CD8-positive, alpha-beta memory T cell (primary cell): ENCODE data around the gene RARG. TPM values are rescaled to one million over a fixed set of nuclear protein-coding genes. Genes with fewer than 3 reads are reported as not detected.

Experiments
- CTCF ChIA-PET: fragments of 350-600 bp; sonication (Branson Sonifier 250); formaldehyde crosslinking; loops from one replicate; lab custom pipeline; 2021; ENCODE audit warnings: antibody characterized with exemption; lab: Charles Lee
- POLR2A ChIA-PET: fragments of 350-600 bp; sonication (Branson Sonifier 250); formaldehyde crosslinking; loops from one replicate; lab custom pipeline; 2021; ENCODE audit warnings: antibody characterized with exemption; lab: Charles Lee
- DNase-seq, 5 donors: peaks; one replicate each; pipeline versions ENCODE4 v3.0.0 to v3.0.0-alpha.2; 2020 to 2022; ENCODE audit warnings: mixed read lengths in 1 of 5
- H3K27ac ChIP-seq: one replicate; pipeline ENCODE4 v1.7.0; 2013; ENCODE audit warnings: low read depth, mild to moderate bottlenecking, low read length, moderate library complexity
- H3K27me3 ChIP-seq: 2 replicates; pipeline ENCODE4 v1.7.0; 2013; ENCODE audit warnings: low read length, mild to moderate bottlenecking; ENCODE audit not compliant: insufficient read depth, poor library complexity, severe bottlenecking
- H3K36me3 ChIP-seq: 2 replicates; pipeline ENCODE4 v1.7.0; 2013; ENCODE audit warnings: mild to moderate bottlenecking, low read length, moderate library complexity; ENCODE audit not compliant: insufficient read depth
- H3K4me1 ChIP-seq: 2 replicates; pipeline ENCODE4 v1.7.0; 2013; ENCODE audit warnings: mild to moderate bottlenecking, low read length, moderate library complexity; ENCODE audit not compliant: insufficient read depth
- H3K4me3 ChIP-seq: 2 replicates; pipeline ENCODE4 v1.7.0; 2013; ENCODE audit warnings: mild to moderate bottlenecking, low read length
- H3K9me3 ChIP-seq: 2 replicates; pipeline ENCODE4 v1.7.0; 2013; ENCODE audit warnings: mild to moderate bottlenecking, low read length
- H3K27ac Mint-ChIP-seq, 8 donors: one replicate each; pipeline ENCODE4 v1.8.0; 2020 to 2021; ENCODE audit warnings: mixed read lengths in 8 of 8, mild to moderate bottlenecking in 6 of 8, inconsistent platforms in 3 of 8, moderate library complexity in 3 of 8
- H3K27me3 Mint-ChIP-seq, 2 donors: one replicate each; pipeline ENCODE4 v1.8.0; 2020 to 2021; ENCODE audit warnings: mixed read lengths in 2 of 2, mild to moderate bottlenecking in 1 of 2, moderate library complexity in 1 of 2
- H3K36me3 Mint-ChIP-seq, 3 donors: one replicate each; pipeline ENCODE4 v1.8.0; 2020 to 2021; ENCODE audit warnings: mixed read lengths in 3 of 3, inconsistent platforms in 1 of 3, mild to moderate bottlenecking in 1 of 3
- H3K4me1 Mint-ChIP-seq, 3 donors: one replicate each; pipeline ENCODE4 v1.8.0; 2020 to 2021; ENCODE audit warnings: mixed read lengths in 3 of 3, inconsistent platforms in 1 of 3, mild to moderate bottlenecking in 1 of 3
- H3K4me3 Mint-ChIP-seq, 7 donors: one replicate each; pipeline ENCODE4 v1.8.0; 2020 to 2021; ENCODE audit warnings: mixed read lengths in 7 of 7, mild to moderate bottlenecking in 6 of 7, moderate library complexity in 4 of 7, inconsistent platforms in 2 of 7
- H3K9me3 Mint-ChIP-seq, 5 donors: one replicate each; pipeline ENCODE4 v1.8.0; 2020 to 2022; ENCODE audit warnings: mixed read lengths in 5 of 5, mild to moderate bottlenecking in 3 of 5, moderate library complexity in 2 of 5, inconsistent platforms in 1 of 5
- polyA plus RNA-seq: library from polyadenylated mRNA; unstranded; fragments of 300-500 nt; fragmentation: Illumina TruSeq; gene quantifications from one replicate; pipeline ENCODE4 v1.2.3, GENCODE V29; 2021
- total RNA-seq, 2 experiments: library from RNA; stranded (reverse); gene quantifications; one replicate each; pipeline ENCODE4 v1.2.3, GENCODE V29; 2021

Gene RARG
- total and polyA plus RNA-seq, 3 experiments from 2014 or later: 15.4 to 68.4 (median 67.0) TPM

- H3K36me3 ChIP-seq: peaks cover 37% of the 10 kb centered on the region
- Mint-ChIP-seq H3K4me3 (no peak overlapping the region), H3K4me1 (peaks cover 62 to 81% (median 64%) of the 10 kb centered on the region in 3 donors), H3K27ac (peak overlapping the region in 7 of 8 donors; percentile 63 to 96 (median 90)), H3K27me3 (no peaks in the 10 kb centered on the region), H3K36me3 (peaks cover 1 to 61% (median 11%) of the 10 kb centered on the region in 3 donors), H3K9me3 (no peaks in the 10 kb centered on the region)
- H3K27me3 ChIP-seq: no peaks in the 10 kb centered on the region
- no peak overlapping the region for H3K27ac ChIP-seq
- H3K9me3 ChIP-seq: no peaks in the 10 kb centered on the region
- no peak overlapping the region for H3K4me3 ChIP-seq
- POLR2A ChIA-PET: interaction anchor here (0.6 to 1.6 kb wide), 3 partner anchors 35 to 76 kb away, joined by 3 to 6 read pairs (median 4); no protein-coding TSS in a partner anchor
- CTCF ChIA-PET: interaction anchor here (0.8 to 13.9 kb wide), 21 partner anchors 10 to 147 kb away, joined by 3 to 192 read pairs (median 13); partner anchors contain the start of genes AAAS, CSAD, ESPL1 and PFDN5
- H3K4me1 ChIP-seq: peaks cover 60% of the 10 kb centered on the region
- no peak for DNase-seq
These were observed 19.1 kb downstream of the RARG start for GRCh38 chr12:53212931-53213330.

GRCh38 chr12:53211476-53212381 lies 20.3 kb downstream of the RARG start:
- Mint-ChIP-seq H3K4me3 (peak overlapping the region in 3 of 7 donors; percentile 41 to 81 (median 46)), H3K4me1 (peaks cover 59 to 81% (median 64%) of the 10 kb centered on the region in 3 donors), H3K9me3 (no peaks in the 10 kb centered on the region), H3K36me3 (peaks cover 1 to 64% (median 11%) of the 10 kb centered on the region in 3 donors), H3K27me3 (peaks cover 0 to under 1% of the 10 kb centered on the region in 2 donors), H3K27ac (peak overlapping the region in 7 of 8 donors; percentile 4 to 99 (median 57))
- Histone ChIP-seq H3K27me3 (no peaks in the 10 kb centered on the region), H3K27ac (no peak overlapping the region), H3K4me1 (peaks cover 57% of the 10 kb centered on the region), H3K36me3 (peaks cover 37% of the 10 kb centered on the region), H3K4me3 (no peak overlapping the region), H3K9me3 (no peaks in the 10 kb centered on the region)
- ChIA-PET POLR2A (interaction anchor here (0.7 kb wide), 1 partner anchor 109 kb away, joined by 3 read pairs; no protein-coding TSS in a partner anchor), CTCF (interaction anchor here (0.6 to 13.9 kb wide), 17 partner anchors 9 to 166 kb away, joined by 3 to 192 read pairs (median 8); partner anchors contain the start of genes AAAS, ESPL1, PFDN5 and SOAT2)
- DNase-seq: no peak

GRCh38 chr12:53210843-53211242 lies 21.2 kb downstream of the RARG start:
- H3K27me3 ChIP-seq: no peaks in the 10 kb centered on the region
- H3K27me3 Mint-ChIP-seq: peaks cover 0 to 1% of the 10 kb centered on the region in 2 donors
- H3K9me3 ChIP-seq: no peaks in the 10 kb centered on the region
- peaks cover 49% of the 10 kb centered on the region for H3K4me1 ChIP-seq
- peaks cover 59 to 81% (median 64%) of the 10 kb centered on the region in 3 donors for H3K4me1 Mint-ChIP-seq
- H3K27ac ChIP-seq: no peak overlapping the region
- ChIA-PET POLR2A (no interaction called here), CTCF (interaction anchor here (1.0 to 13.9 kb wide), 15 partner anchors 9 to 145 kb away, joined by 3 to 192 read pairs (median 8); partner anchors contain the start of genes AAAS, CSAD, ESPL1 and PFDN5)
- H3K36me3 ChIP-seq: peaks cover 37% of the 10 kb centered on the region
- DNase-seq: no peak
- H3K36me3 Mint-ChIP-seq: peaks cover 1 to 66% (median 8%) of the 10 kb centered on the region in 3 donors
- no peaks in the 10 kb centered on the region for H3K9me3 Mint-ChIP-seq
- no peak overlapping the region for H3K4me3 ChIP-seq
- H3K4me3 Mint-ChIP-seq: no peak overlapping the region
- H3K27ac Mint-ChIP-seq: peak overlapping the region in 4 of 8 donors; percentile 12 to 99 (median 65)

GRCh38 chr12:53208877-53209463 lies 23.0 kb downstream of the RARG start:
- Histone ChIP-seq H3K4me3 (peak overlapping the region; percentile 52), H3K36me3 (peaks cover 28% of the 10 kb centered on the region), H3K9me3 (no peaks in the 10 kb centered on the region), H3K27me3 (no peaks in the 10 kb centered on the region), H3K4me1 (peaks cover 60% of the 10 kb centered on the region), H3K27ac (peak overlapping the region; percentile 28)
- no peaks in the 10 kb centered on the region for H3K9me3 Mint-ChIP-seq
- DNase-seq: peak in 3 of 5 donors; percentile 42 to 55 (median 44)
- peaks cover 65 to 83% (median 71%) of the 10 kb centered on the region in 3 donors for H3K4me1 Mint-ChIP-seq
- peaks cover 0 to 1% of the 10 kb centered on the region in 2 donors for H3K27me3 Mint-ChIP-seq
- POLR2A ChIA-PET: interaction anchor here (0.9 to 3.9 kb wide), 4 partner anchors 11 to 292 kb away, joined by 3 to 25 read pairs (median 12); partner anchors contain the start of genes CSAD, TARBP2 and ZNF740
- CTCF ChIA-PET: interaction anchor here (0.8 to 13.9 kb wide), 17 partner anchors 9 to 143 kb away, joined by 3 to 192 read pairs (median 7); partner anchors contain the start of genes AAAS, CSAD, ESPL1 and PFDN5
- peak overlapping the region; percentile 60 to 88 (median 83) for H3K4me3 Mint-ChIP-seq
- H3K36me3 Mint-ChIP-seq: peaks cover 1 to 48% (median 6%) of the 10 kb centered on the region in 3 donors
- peak overlapping the region; percentile 84 to 99 (median 93) for H3K27ac Mint-ChIP-seq

- peak overlapping the region; percentile 60 to 88 (median 83) for H3K4me3 Mint-ChIP-seq
- no peaks in the 10 kb centered on the region for H3K9me3 Mint-ChIP-seq
- peaks cover 64 to 83% (median 71%) of the 10 kb centered on the region in 3 donors for H3K4me1 Mint-ChIP-seq
- Histone ChIP-seq H3K4me3 (peak overlapping the region; percentile 52), H3K36me3 (peaks cover 22% of the 10 kb centered on the region), H3K4me1 (peaks cover 60% of the 10 kb centered on the region), H3K9me3 (no peaks in the 10 kb centered on the region), H3K27me3 (no peaks in the 10 kb centered on the region), H3K27ac (no peak overlapping the region)
- CTCF ChIA-PET: interaction anchor here (0.8 to 13.9 kb wide), 17 partner anchors 8 to 144 kb away, joined by 3 to 192 read pairs (median 5); partner anchors contain the start of genes AAAS, CSAD, ESPL1 and PFDN5
- no peak for DNase-seq
- H3K27ac Mint-ChIP-seq: peak overlapping the region; percentile 84 to 99 (median 93)
- peaks cover 0 to 1% of the 10 kb centered on the region in 2 donors for H3K27me3 Mint-ChIP-seq
- POLR2A ChIA-PET: interaction anchor here (0.6 to 3.9 kb wide), 5 partner anchors 12 to 292 kb away, joined by 3 to 25 read pairs (median 4); partner anchors contain the start of genes CSAD, TARBP2 and ZNF740
- H3K36me3 Mint-ChIP-seq: peaks cover 1 to 47% (median 1%) of the 10 kb centered on the region in 3 donors
These were observed 23.6 kb downstream of the RARG start for GRCh38 chr12:53208435-53208834.

- Mint-ChIP-seq H3K27ac (peak within 1 kb of the TSS; percentile 88 to 99 (median 93)), H3K36me3 (peaks cover 0 to 37% (median 2%) of the 10 kb centered on the region in 3 donors), H3K4me1 (peaks cover 65 to 86% (median 74%) of the 10 kb centered on the region in 3 donors), H3K4me3 (peak within 1 kb of the TSS; percentile 83 to 98 (median 89)), H3K27me3 (peaks cover 0 to 1% of the 10 kb centered on the region in 2 donors), H3K9me3 (no peaks in the 10 kb centered on the region)
- peak within 1 kb of the TSS; percentile 55 for H3K27ac ChIP-seq
- peaks cover 74% of the 10 kb centered on the region for H3K4me1 ChIP-seq
- CTCF ChIA-PET: interaction anchor here (0.7 to 9.4 kb wide), 13 partner anchors 9 to 141 kb away, joined by 3 to 192 read pairs (median 5); partner anchors contain the start of genes AAAS, CSAD, ESPL1 and PFDN5
- no peaks in the 10 kb centered on the region for H3K27me3 ChIP-seq
- DNase-seq: peak; percentile 47 to 85 (median 67)
- no peaks in the 10 kb centered on the region for H3K9me3 ChIP-seq
- peak within 1 kb of the TSS; percentile 93 for H3K4me3 ChIP-seq
- H3K36me3 ChIP-seq: peaks cover 10% of the 10 kb centered on the region
- POLR2A ChIA-PET: interaction anchor here (0.9 to 3.9 kb wide), 6 partner anchors 8 to 88 kb away, joined by 3 to 25 read pairs (median 6); partner anchors contain the start of genes CSAD, PFDN5 and ZNF740
These were observed 25.0 kb downstream of the RARG start, which contains the start of gene ITGB7 for GRCh38 chr12:53207042-53207441. ITGB7 (minus strand) TSS chr12:53207251; CDS start chr12:53200443, 6,808 bp downstream.
